ENCODE results near the gene IKZF1. TPM values are rescaled to one million over a fixed set of nuclear protein-coding genes. Genes with fewer than 3 reads are reported as not detected.
A peak's percentile ranks its signal among the peaks of the same experiment; 100 is the strongest.

Gene IKZF1
- total and polyA plus RNA-seq, 2 of the 13 experiments (the other 11 are each of a cell fraction or from before 2014, with no cell fraction given), result not detected

DNA sequence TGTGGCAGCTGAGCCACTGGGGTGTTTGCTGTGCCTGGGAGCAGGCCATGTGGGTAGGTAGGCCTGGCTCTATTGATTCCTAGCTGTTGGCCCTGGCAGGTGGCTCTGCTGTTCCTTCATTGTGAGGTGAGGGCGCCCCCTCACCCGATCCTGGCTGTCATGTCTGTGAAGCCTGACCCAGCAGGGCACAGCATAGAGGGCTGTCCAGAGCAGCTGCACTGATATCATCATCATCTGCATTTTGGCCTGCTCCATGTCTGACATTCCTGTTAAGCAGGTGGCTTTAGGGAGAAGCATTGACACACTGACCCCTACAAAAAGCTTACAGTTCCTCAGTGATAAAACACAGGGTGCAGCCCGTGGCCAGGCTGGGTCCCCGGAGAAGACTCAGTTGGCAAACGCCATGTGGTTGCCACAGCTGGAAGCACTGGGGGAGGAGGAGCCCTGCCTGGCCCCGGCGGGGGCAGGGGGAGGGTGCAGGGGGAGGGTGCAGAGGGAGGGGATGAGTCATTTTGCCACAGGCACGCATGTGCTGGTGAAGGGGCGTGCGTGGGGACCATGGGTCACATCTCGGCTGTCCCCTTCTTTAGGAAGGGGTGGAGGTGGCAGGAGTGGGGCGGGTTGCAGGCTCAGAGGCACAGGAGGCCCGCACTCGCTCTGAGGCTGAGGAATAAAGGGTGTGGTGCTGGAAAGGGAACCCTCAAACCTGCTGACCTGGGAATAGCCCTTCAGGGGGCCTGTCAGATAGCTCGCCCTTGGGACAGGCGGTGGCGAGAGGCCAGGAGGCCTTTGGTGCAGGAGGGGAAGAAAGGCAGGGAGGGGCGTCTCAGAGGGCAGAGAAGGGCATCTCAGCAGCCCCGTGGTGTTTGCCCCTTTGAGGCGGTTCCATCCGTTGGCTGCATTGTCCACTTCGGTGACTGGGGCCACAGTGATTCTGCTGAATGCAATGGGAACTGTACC lies 31.6 kb downstream of the IKZF1 start:
- no peak overlapping the region for H3K9ac ChIP-seq (ENCODE audit: insufficient read depth, low read depth, low read length)
- no peaks in the 10 kb centered on the region for H3K36me3 ChIP-seq (replicated peaks in 1 of 2; ENCODE audit: control insufficient read depth in 1 of 2, insufficient read depth in 2 of 2, low read length in 2 of 2)
- ChIA-PET POLR2A (no interaction called here), CTCF (ENCODE audit: low intra/inter-chr PET ratio, low total read pairs) (no interaction called here)
- BruUV-seq (replicated peaks), result no TSS peak
- in situ Hi-C loops (cut with HindIII; ENCODE audit: extremely low pct_ligation_motif_present, low pct_unique_long_range_greater_than_20kb) (no loop called here), intact Hi-C loops (cut with micrococcal nuclease; ENCODE audit: unreplicated experiment) (no loop called here)
- no peak for TF ChIP-seq ZFP90 (CRISPR knock-in tag; IDR thresholded peaks at IDR 0.05; ENCODE audit: borderline replicate concordance)
- TF ChIP-seq ZNF432 (CRISPR knock-in tag; IDR thresholded peaks at IDR 0.05; ENCODE audit: borderline replicate concordance), result no peak
- TF ChIP-seq STAG1 (CRISPR knock-in tag; IDR thresholded peaks at IDR 0.05), result peak; percentile 19; the same call in 1 of the 2 replicates
- TF ChIP-seq JUND (CRISPR knock-in tag; IDR thresholded peaks at IDR 0.05), result no peak
- H3K4me2 ChIP-seq (ENCODE audit: low read depth, low read length), result no peak overlapping the region
- WGBS (ENCODE audit: low lambda C conversion rate), result 36% methylated on average over 9 of the region's 22 CpGs
- no peaks in the 10 kb centered on the region for H3K4me1 ChIP-seq (ENCODE audit: insufficient read depth, low read length)
- peaks cover 4 to 24% of the 10 kb centered on the region in 2 experiments; a peak in 3 of 5 replicates for H3K27me3 ChIP-seq (ENCODE audit: control insufficient read depth in 1 of 2, insufficient read depth in 2 of 2, low read length in 2 of 2)
- no peak overlapping the region for H2AFZ ChIP-seq (ENCODE audit: low read length)
- DNase-seq (ENCODE audit: low spot score) (no peak), ATAC-seq (peak; percentile 65), FAIRE-seq (no peak)
- H3K79me2 ChIP-seq (ENCODE audit: insufficient read depth, low read length), result no peaks in the 10 kb centered on the region
- H4K20me1 ChIP-seq (ENCODE audit: insufficient read depth, low read length), result no peaks in the 10 kb centered on the region
- H3K9me3 ChIP-seq (ENCODE audit: low read length), result no peaks in the 10 kb centered on the region
- no peak overlapping the region for H3K4me3 ChIP-seq (replicated peaks in 1 of 3; ENCODE audit: insufficient read depth in 1 of 3, low read depth in 2 of 3, low read length in 3 of 3)
- H3K27ac ChIP-seq (ENCODE audit: extremely low read length, insufficient read depth, low read length), result no peak overlapping the region

DNA sequence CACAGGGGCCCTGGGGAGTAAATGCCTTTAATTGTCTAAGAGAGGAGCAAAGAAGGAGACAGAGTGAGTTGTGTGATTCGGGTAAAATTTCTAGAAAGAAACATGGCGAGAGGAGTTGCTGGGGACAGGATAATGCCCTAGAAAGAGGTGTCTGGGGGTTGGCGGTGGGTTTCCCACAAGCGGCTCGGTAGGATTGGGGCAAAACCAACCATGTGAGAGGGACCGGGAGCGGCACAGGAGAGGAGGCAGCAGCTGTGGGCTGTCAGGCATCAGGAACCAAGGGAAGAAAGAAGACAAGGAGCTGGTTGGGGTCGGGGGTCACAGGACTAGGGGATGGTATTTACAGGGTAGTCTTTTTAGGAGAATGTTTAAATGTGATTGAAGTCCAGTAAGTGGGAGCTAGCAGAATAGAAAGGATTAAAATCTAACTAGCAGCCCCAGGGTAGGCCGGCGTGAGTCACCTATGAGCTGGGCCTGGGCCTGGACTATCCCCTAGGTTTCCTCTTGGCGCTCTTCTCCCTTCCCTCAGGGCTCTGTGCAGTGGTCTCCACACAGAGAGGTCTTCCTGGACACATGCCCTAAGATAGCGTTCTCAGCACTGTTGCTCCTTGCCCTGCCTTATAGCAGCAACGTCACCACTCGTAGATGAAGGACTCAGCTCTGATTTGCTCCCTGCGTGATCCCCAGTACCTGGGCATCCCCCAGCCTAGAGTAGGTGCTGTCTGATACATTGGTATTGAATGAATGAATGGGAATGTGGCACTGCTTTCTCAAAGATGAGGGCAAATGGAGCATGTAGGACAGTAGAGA lies 32.6 kb downstream of the IKZF1 start:
- ATAC-seq, result no peak
- ChIA-PET CTCF (ENCODE audit: low intra/inter-chr PET ratio, low total read pairs) (no interaction called here), POLR2A (no interaction called here)
- H3K9me3 ChIP-seq (ENCODE audit: low read length), result no peaks in the 10 kb centered on the region
- H3K27ac ChIP-seq (ENCODE audit: extremely low read length, insufficient read depth, low read length), result no peak overlapping the region
- no peak for FAIRE-seq
- H3K9ac ChIP-seq (ENCODE audit: insufficient read depth, low read depth, low read length), result no peak overlapping the region
- no peaks in the 10 kb centered on the region for H3K36me3 ChIP-seq (replicated peaks in 1 of 2; ENCODE audit: control insufficient read depth in 1 of 2, insufficient read depth in 2 of 2, low read length in 2 of 2)
- no peaks in the 10 kb centered on the region for H3K79me2 ChIP-seq (ENCODE audit: insufficient read depth, low read length)
- H4K20me1 ChIP-seq (ENCODE audit: insufficient read depth, low read length), result no peaks in the 10 kb centered on the region
- H2AFZ ChIP-seq (ENCODE audit: low read length), result no peak overlapping the region
- DNase-seq (ENCODE audit: low spot score), result no peak
- 40% methylated on average over 11 of the region's 15 CpGs for WGBS (ENCODE audit: low lambda C conversion rate)
- no peak overlapping the region for H3K4me2 ChIP-seq (ENCODE audit: low read depth, low read length)
- peaks cover 4 to 24% of the 10 kb centered on the region in 2 experiments; a peak in 3 of 5 replicates for H3K27me3 ChIP-seq (ENCODE audit: control insufficient read depth in 1 of 2, insufficient read depth in 2 of 2, low read length in 2 of 2)
- in situ Hi-C loops (cut with HindIII; ENCODE audit: extremely low pct_ligation_motif_present, low pct_unique_long_range_greater_than_20kb), result no loop called here
- no peak overlapping the region for H3K4me3 ChIP-seq (replicated peaks in 1 of 3; ENCODE audit: insufficient read depth in 1 of 3, low read depth in 2 of 3, low read length in 3 of 3)
- BruUV-seq (replicated peaks), result no TSS peak
- no peaks in the 10 kb centered on the region for H3K4me1 ChIP-seq (ENCODE audit: insufficient read depth, low read length)
- intact Hi-C loops (cut with micrococcal nuclease; ENCODE audit: unreplicated experiment), result no loop called here
- TF ChIP-seq, protein P1, sequence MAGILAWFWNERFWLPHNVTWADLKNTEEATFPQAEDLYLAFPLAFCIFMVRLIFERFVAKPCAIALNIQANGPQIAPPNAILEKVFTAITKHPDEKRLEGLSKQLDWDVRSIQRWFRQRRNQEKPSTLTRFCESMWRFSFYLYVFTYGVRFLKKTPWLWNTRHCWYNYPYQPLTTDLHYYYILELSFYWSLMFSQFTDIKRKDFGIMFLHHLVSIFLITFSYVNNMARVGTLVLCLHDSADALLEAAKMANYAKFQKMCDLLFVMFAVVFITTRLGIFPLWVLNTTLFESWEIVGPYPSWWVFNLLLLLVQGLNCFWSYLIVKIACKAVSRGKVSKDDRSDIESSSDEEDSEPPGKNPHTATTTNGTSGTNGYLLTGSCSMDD (CRISPR knock-in tag; IDR thresholded peaks at IDR 0.05), result no peak
- TF ChIP-seq KLF16 (CRISPR knock-in tag; IDR thresholded peaks at IDR 0.05) (no peak), MEF2D (CRISPR knock-in tag; IDR thresholded peaks at IDR 0.05) (no peak), ZNF205 (CRISPR knock-in tag; IDR thresholded peaks at IDR 0.05) (no peak), ZNF839 (CRISPR knock-in tag; IDR thresholded peaks at IDR 0.05; ENCODE audit: borderline replicate concordance) (no peak), HMG20B (CRISPR knock-in tag; conservative IDR thresholded peaks at IDR 0.05) (no peak), TRIM24 (CRISPR knock-in tag; IDR thresholded peaks at IDR 0.05) (no peak), KDM6A (CRISPR knock-in tag; IDR thresholded peaks at IDR 0.05; ENCODE audit: low read depth) (no peak), MAFF (IDR thresholded peaks at IDR 0.05; ENCODE audit: low read depth, low read length) (no peak), SETDB1 (CRISPR knock-in tag; IDR thresholded peaks at IDR 0.05; ENCODE audit: borderline replicate concordance) (no peak)
- TF ChIP-seq, protein P2, sequence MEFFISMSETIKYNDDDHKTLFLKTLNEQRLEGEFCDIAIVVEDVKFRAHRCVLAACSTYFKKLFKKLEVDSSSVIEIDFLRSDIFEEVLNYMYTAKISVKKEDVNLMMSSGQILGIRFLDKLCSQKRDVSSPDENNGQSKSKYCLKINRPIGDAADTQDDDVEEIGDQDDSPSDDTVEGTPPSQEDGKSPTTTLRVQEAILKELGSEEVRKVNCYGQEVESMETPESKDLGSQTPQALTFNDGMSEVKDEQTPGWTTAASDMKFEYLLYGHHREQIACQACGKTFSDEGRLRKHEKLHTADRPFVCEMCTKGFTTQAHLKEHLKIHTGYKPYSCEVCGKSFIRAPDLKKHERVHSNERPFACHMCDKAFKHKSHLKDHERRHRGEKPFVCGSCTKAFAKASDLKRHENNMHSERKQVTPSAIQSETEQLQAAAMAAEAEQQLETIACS (CRISPR knock-in tag; IDR thresholded peaks at IDR 0.05), result no peak
